ENCODE measurements around the gene FLOT2. TPM values are rescaled to one million over a fixed set of nuclear protein-coding genes. Genes with fewer than 3 reads are reported as not detected.

FLOT2 gene
- total and polyA plus RNA-seq, 2 donors (not counting 1 experiment from before 2014, with no cell fraction given): 196 to 270 TPM

DNA sequence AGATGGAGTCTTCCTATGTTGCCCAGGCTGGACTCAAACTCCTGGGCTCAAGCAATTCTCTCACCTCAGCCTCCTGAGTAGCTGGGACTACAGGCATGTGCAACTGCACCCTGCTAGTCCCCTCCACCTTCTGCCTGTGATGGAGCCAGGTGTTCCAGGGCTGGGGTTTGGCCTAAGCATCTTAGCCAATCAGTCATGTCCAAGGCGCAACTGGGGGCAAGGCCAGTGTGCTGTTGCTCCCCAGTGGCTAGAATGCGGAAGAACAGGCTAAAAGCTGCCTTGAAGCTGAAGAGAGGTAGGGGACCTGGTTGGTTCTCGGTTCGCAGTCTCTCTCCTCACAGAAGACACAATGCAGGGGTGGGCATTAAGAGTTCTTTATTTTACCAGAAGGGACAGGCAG, 18.6 kb downstream of the FLOT2 start:
- TF ChIP-seq, protein P1, sequence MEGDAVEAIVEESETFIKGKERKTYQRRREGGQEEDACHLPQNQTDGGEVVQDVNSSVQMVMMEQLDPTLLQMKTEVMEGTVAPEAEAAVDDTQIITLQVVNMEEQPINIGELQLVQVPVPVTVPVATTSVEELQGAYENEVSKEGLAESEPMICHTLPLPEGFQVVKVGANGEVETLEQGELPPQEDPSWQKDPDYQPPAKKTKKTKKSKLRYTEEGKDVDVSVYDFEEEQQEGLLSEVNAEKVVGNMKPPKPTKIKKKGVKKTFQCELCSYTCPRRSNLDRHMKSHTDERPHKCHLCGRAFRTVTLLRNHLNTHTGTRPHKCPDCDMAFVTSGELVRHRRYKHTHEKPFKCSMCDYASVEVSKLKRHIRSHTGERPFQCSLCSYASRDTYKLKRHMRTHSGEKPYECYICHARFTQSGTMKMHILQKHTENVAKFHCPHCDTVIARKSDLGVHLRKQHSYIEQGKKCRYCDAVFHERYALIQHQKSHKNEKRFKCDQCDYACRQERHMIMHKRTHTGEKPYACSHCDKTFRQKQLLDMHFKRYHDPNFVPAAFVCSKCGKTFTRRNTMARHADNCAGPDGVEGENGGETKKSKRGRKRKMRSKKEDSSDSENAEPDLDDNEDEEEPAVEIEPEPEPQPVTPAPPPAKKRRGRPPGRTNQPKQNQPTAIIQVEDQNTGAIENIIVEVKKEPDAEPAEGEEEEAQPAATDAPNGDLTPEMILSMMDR (IDR thresholded peaks at IDR 0.05): no peak
- no peak for TF ChIP-seq EZH2 (IDR thresholded peaks at IDR 0.05; ENCODE audit: borderline replicate concordance, insufficient read depth, low read depth, low read length, poor library complexity, severe bottlenecking)
- H3K4me1 Mint-ChIP-seq: no peaks in the 10 kb centered on the region
- Histone ChIP-seq H3K36me3 (replicated peaks in 1 of 2; ENCODE audit: control extremely low read depth in 1 of 2, control insufficient read depth in 1 of 2, extremely low read depth in 1 of 2, insufficient read depth in 2 of 2, low read length in 1 of 2) (peaks cover 0 to 62% of the 10 kb centered on the region in 2 experiments), H3K9me3 (ENCODE audit: control extremely low read depth in 1 of 3, control insufficient read depth in 2 of 3, insufficient read depth in 1 of 3, low read length in 2 of 3) (no peaks in the 10 kb centered on the region), H3K27ac (ENCODE audit: low read length in 2 of 2) (no peak overlapping the region), H3K4me3 (ENCODE audit: control extremely low read depth in 1 of 5, extremely low read depth in 1 of 5, insufficient read depth in 1 of 5, low read depth in 2 of 5, low read length in 4 of 5) (no peak overlapping the region), H3K79me2 (ENCODE audit: control insufficient read depth, insufficient read depth, low read length) (peaks cover 9% of the 10 kb centered on the region), H4K20me1 (ENCODE audit: control insufficient read depth, insufficient read depth, low read length, poor library complexity, severe bottlenecking) (peaks cover 44% of the 10 kb centered on the region), H2AFZ (ENCODE audit: insufficient read depth, low read depth, low read length, poor library complexity, severe bottlenecking) (no peak overlapping the region), H3K9ac (ENCODE audit: low read length) (no peak overlapping the region), H3K27me3 (replicated peaks in 1 of 4; ENCODE audit: control extremely low read depth in 1 of 4, control insufficient read depth in 3 of 4, insufficient read depth in 4 of 4, low read length in 3 of 4) (no peaks in the 10 kb centered on the region), H3K4me1 (ENCODE audit: control insufficient read depth in 2 of 2, insufficient read depth in 2 of 2, low read length in 2 of 2) (no peaks in the 10 kb centered on the region), H3K4me2 (replicated peaks; ENCODE audit: low read depth, low read length, poor library complexity, severe bottlenecking) (no peak overlapping the region)
- 96% methylated on average over 4 of the region's 4 CpGs for WGBS (ENCODE audit: insufficient coverage)
- no peaks in the 10 kb centered on the region for H3K27me3 Mint-ChIP-seq
- H3K27ac Mint-ChIP-seq: peak overlapping the region; percentile 37
- no peak overlapping the region for H3K4me3 Mint-ChIP-seq
- DNase-seq (no peak), ATAC-seq (ENCODE audit: low read depth) (no peak)
- ChIA-PET CTCF (interaction anchor here (0.8 to 3.0 kb wide), 4 partner anchors 18 to 115 kb away, joined by 3 to 15 read pairs (median 4); partner anchors contain the start of gene FLOT2), POLR2A (no interaction called here)
- intact Hi-C loops (cut with micrococcal nuclease): no loop called here
- H3K9me3 Mint-ChIP-seq (ENCODE audit: insufficient read depth): no peaks in the 10 kb centered on the region

DNA sequence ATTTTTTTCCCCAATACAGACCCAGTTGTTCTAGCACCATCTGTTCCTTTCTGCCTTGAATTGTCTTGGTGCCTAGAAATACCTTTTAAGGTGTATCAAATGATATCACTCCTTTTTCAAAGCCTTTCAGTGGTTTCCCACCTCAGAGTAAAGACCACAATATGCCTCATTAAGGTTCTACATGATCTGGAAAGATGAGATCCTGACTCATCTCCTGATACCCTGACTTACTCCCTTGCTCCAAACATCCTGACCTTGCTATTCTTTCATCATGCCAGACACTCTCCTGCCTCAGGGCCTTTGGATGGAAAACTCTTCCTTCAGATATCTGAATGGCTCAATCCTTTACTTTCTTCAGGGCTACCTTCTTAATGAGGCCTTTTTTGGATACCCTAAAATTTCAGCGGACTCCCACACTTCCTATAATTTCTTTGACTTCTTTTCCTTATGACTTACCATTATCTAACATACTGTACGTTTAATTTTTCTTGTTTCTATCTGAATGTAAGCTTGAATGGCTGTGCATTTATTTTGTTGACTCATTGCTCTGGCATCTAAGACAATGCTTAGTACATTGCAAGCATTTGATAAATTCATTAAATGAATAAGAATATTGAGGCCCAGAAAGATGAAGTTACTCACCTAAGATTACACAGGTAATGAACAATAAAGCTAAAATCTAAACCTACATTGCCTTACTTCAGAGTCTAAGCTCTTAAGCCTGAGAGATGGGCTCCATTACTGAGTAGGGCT, 19.2 kb downstream of the FLOT2 start:
- H3K4me3 ChIP-seq (ENCODE audit: control extremely low read depth in 1 of 5, extremely low read depth in 1 of 5, insufficient read depth in 1 of 5, low read depth in 2 of 5, low read length in 4 of 5): no peak overlapping the region
- Mint-ChIP-seq H3K4me1 (no peaks in the 10 kb centered on the region), H3K27me3 (no peaks in the 10 kb centered on the region), H3K9me3 (ENCODE audit: insufficient read depth) (no peaks in the 10 kb centered on the region), H3K27ac (no peak overlapping the region), H3K4me3 (no peak overlapping the region)
- no peaks in the 10 kb centered on the region for H3K27me3 ChIP-seq (replicated peaks in 1 of 4; ENCODE audit: control extremely low read depth in 1 of 4, control insufficient read depth in 3 of 4, insufficient read depth in 4 of 4, low read length in 3 of 4)
- H3K27ac ChIP-seq (ENCODE audit: low read length in 2 of 2): no peak overlapping the region
- no peak overlapping the region for H2AFZ ChIP-seq (ENCODE audit: insufficient read depth, low read depth, low read length, poor library complexity, severe bottlenecking)
- peaks cover 0 to 55% of the 10 kb centered on the region in 2 experiments for H3K36me3 ChIP-seq (replicated peaks in 1 of 2; ENCODE audit: control extremely low read depth in 1 of 2, control insufficient read depth in 1 of 2, extremely low read depth in 1 of 2, insufficient read depth in 2 of 2, low read length in 1 of 2)
- POLR2A ChIA-PET: interaction anchor here (0.6 kb wide), 1 partner anchor 15 kb away, joined by 3 read pairs; no protein-coding TSS in a partner anchor
- intact Hi-C loops (cut with micrococcal nuclease): no loop called here
- ATAC-seq (ENCODE audit: low read depth) (no peak), DNase-seq (no peak)
- no peak overlapping the region for H3K4me2 ChIP-seq (replicated peaks; ENCODE audit: low read depth, low read length, poor library complexity, severe bottlenecking)
- H4K20me1 ChIP-seq (ENCODE audit: control insufficient read depth, insufficient read depth, low read length, poor library complexity, severe bottlenecking): peaks cover 37% of the 10 kb centered on the region
- no peak overlapping the region for H3K9ac ChIP-seq (ENCODE audit: low read length)
- no peak for TF ChIP-seq EZH2 (IDR thresholded peaks at IDR 0.05; ENCODE audit: borderline replicate concordance, insufficient read depth, low read depth, low read length, poor library complexity, severe bottlenecking)
- TF ChIP-seq, protein P1 (IDR thresholded peaks at IDR 0.05): no peak
- CTCF ChIA-PET: interaction anchor here (1.2 to 3.0 kb wide), 3 partner anchors 19 to 115 kb away, joined by 3 to 15 read pairs (median 6); partner anchors contain the start of gene FLOT2
- peaks cover 2% of the 10 kb centered on the region for H3K79me2 ChIP-seq (ENCODE audit: control insufficient read depth, insufficient read depth, low read length)
- H3K9me3 ChIP-seq (ENCODE audit: control extremely low read depth in 1 of 3, control insufficient read depth in 2 of 3, insufficient read depth in 1 of 3, low read length in 2 of 3): no peaks in the 10 kb centered on the region
- H3K4me1 ChIP-seq (ENCODE audit: control insufficient read depth in 2 of 2, insufficient read depth in 2 of 2, low read length in 2 of 2): no peaks in the 10 kb centered on the region
- WGBS (ENCODE audit: insufficient coverage): no CpG with 5 or more reads among the region's 2 CpGs

All from B cell (primary cell).